Colon (tissue), 2 donors: Measurements from ENCODE around the gene FNDC3B.
"Not testable (repeated sequence)": the region's sequence is repeated elsewhere in the genome, so short reads cannot be mapped to it uniquely, and the experiment has no call there.

Experiments used
- FAIRE-seq: peaks from 2 replicates; lab custom pipeline; 2012; peaks lifted over from hg19 to GRCh38; lab: Jason Lieb, UNC
- donor health status: control.
- donor health status: control.

FNDC3B gene

DNA sequence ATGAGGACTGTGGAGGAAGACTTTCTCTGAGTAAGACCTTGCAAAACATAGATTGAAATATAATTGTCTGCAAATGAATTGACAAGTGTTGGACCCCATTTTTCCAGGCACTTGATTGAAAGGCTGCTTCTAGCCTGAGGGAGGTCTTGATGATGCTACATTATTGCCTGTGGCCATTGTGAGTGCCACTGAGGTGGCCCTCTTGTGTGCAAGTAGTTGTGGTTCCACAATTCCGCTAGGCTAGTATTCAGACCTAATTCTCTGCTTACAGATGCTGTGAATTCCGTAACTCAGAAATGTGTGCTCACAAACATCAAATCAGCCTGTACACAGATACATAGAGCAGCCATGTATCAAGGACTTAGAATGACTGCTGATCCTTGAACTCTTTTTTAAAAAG lies 34.7 kb downstream of the FNDC3B start:
- FAIRE-seq = no peak

DNA sequence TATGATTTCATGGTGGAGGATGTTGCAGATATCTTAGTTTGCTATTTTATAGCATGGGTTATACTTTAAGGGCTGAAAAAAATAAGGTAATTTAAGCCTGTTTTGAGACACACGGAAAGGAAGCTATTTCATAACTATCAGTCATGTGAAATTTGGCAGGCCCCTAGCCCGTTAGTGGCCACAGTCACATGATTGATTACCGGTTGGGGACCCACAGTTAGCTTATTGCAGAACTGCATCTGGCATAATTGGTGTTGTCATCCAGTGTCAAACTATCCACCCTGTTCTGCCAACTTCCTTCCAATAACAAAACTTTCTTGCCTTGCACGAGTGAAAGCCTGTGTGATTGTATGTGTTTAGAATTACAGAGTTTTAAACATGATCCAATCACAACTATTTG lies 35.2 kb downstream of the FNDC3B start:
- no peak for FAIRE-seq

DNA sequence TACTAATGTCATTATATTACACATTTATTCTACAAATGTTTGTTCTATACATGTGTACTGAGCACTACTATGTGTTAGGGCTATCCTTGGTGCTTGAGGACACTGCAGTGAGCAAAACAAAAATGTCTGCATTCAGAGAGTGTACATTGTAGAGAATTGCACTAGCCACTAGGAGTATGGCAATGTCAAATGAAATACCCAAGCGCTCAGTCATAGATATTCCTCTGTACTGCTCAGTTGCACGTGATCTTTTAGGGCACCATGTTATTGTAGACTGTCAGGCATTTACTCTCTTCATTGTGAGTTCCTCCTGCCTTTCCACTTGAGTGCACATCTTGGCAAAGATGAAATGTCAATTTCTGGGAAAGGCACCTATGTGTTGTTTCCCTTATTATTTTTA lies 36.8 kb downstream of the FNDC3B start:
- FAIRE-seq = no peak

DNA sequence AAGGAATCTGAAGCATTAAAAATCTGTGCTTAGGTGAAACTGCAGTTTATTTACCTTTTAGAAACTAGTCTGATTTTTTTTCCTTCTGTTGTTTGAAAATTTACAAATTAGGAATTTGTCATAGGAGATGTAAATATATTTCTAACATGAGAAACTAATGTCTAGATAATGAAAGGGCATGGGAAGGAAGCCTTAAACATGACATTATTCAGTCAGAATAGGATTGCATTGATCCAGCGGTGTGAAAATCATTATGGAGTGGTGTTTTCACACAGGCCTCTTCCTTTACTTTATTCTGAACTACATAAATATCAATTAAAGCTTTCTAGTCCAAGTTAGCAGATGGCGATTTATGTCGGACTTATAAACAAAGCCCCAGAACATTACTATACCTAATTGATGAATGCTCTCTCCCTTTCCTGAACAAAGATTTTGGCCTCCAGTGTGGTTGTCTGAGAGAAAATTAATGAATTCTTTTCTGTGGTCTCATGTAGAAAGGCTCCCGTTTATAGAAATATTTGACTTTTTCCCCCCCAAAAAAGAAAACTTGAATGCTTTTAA lies 37.9 kb downstream of the FNDC3B start:
- no peak for FAIRE-seq

DNA sequence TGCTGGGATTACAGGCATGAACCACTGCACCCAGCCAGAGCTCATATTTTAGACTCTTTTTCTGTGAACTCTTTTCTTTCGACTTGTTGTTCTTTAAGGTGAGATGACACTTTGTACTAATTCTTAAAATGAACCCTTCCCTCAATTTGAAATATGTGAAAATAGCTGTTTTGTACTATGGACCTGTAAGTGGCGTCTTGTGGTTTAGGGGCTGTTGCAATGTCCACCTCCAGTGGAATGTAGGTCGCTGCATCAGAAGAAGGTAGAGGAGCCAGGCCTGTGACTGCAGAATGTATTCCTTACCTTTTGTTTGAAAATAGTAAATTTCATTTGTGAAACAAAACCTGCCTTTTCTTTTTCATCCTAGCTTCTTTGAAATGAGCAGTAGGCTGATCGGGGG lies 38.9 kb downstream of the FNDC3B start:
- FAIRE-seq = no peak

DNA sequence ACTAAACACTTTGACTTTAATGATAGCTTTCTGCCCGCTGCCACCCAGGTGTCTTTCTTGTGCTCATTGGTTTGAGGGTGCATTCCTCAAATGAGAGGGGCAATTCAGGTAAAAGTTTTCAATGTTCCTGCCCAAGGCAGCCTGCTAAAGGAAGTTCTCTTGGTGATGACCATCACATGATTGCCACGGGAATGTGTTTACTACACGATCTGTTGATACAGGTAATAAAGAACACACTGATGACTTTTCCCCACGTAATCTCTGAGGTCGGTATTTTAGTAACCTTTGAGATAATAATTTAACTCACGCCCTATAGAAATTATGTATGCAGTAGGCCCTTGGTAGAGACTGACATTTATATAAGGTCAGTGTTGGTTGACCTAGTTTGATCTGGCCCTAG lies 39.3 kb downstream of the FNDC3B start:
- FAIRE-seq = no peak

DNA sequence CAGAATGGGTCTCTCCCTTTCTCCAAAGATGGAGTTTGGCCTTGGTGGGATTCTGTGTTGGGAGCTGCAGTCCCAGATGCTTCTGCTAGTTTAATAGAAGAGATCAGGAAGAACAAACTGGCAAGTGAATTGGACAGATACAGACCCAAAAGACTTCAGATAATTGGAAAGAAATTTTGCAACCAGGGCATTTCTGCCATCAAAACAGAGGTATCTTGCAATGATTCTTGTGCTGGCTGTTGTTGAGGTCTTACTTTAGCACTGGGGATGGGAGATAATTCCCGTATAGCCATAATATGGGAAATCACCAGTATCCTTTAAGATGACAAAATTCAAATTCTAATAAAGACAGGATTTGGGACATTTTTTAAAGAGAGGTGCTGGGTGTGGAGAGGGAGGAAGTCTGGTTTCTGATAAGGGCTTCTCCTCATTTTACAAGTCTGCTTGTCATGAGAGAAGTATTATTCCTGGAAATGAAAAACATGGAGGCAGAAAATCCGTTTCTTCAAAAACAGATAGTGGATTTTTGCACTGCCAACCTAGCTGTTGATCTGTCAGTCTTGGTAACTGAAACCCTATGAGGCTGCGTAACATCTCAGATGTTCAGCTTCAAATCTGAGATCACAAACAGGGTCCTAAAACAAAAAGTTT lies 40.1 kb downstream of the FNDC3B start:
- FAIRE-seq = no peak

DNA sequence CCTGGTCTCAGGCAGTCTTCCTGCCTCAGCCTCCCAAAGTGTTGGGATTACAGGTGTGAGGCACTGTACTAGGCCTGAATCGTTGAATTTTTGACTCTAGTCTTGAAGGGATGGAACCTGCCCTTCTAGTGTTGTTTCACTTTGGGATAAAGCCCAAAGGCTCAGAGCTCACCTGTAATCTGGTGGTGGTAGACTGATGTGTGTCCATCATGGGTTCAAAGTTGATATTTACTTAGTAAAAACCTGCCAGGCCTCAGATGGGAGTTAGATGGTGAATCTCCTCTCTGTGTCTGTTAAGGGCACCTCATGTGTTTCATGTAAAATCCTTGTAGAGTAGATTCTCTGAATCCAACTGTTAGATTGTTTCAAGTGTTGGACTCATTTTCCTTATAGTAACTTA lies 41.1 kb downstream of the FNDC3B start:
- FAIRE-seq = no peak

DNA sequence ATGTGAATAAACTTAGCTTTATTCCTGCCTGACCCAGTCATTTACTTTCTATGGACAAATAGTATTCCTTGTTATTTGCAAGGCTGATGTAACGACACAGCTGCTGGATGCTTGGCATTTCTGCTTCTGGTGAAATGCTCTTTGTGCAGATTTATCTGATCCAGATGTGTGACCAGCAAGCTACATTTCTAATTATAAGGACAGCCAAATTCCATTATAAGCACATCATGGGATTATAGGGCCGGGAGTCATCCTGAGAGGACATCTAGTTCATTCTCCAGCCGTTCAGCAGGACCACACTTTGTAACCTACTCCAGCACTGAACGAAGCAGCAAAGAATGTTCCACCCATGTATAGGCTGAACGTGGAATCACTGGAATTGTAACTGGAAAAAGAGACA lies 42.9 kb downstream of the FNDC3B start:
- no peak for FAIRE-seq

DNA sequence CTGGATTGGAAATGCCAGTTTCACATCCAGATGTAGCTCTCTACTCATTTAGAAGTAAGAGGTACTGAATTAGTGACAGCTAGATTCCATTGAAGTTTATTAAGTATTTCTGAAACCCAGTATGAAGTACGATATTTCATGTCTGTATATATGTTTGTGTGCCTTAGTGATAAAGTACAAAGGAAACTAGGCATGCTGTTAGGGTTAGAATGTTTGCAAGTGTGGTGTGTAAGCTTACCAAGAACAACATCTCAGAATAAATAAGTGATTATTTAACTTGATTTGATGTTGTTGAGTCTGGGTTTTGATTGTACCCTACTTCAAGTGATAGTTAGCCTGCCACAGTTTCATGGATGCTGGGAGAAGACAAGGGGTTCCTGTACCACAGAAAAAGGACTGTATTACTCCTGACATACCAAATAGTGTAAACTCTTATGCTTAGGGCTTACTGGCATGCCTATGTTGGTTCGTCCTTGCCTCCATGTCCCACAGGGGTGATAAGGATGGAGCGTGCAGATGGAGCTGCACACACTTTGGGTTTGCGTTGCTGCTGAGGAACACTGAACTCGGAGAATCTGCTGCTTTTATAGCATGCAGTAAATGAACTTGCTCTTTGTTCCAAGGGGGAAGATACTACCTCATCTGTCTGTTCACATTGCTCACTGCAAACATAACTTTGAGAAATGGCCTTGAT lies 43.6 kb downstream of the FNDC3B start:
- no peak for FAIRE-seq

DNA sequence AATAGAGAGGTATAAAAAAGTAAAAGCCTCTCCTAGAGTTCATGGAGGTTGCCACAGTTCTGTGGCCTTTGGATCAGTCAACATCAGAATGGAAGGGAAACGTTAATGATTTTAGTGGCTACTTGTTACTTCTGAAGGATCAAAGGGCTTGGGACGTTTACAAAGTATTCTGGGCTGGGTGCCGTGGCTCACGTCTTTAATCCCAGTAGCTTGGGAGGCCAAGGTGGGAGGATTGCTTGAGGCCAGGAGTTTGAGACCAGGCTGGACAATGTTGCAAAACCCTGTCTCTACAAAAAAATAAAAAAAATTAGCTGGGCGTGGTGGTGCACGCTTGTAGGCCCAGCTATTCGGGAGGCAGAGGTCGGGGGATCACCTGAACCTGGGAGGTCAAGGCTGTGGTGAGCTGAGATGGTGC lies 44.6 kb downstream of the FNDC3B start:
- FAIRE-seq = no peak

DNA sequence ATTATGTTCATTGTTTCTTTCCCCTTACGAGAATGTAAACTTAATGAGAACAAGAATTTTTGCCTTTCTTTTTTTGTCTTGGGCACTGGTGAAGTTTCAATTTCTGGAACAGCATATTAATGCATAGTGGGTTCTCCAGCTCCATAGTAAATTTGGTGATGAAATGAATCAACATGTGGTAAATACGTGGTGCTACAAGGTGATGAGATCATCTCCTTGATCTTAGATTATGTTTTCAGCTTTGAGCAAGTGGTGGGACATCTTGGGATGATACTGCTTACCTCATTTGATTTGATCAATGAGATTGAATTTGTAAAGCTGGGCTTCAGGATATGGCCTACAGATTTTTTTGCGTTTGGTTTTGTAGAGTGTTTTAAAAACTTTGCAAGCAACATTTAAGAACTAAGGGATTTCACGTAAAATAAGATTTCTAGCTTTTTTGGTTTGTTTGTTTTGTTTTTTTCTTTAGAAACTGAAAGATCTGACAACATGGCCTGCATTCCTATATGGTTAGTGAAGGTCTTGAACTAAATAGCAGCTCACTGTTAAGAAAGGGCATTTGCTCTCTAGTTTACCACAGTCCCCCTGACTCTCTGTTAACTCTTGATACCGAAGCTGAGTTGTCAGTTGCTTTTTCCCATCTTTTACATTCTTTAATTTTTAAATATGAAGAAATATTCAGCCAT lies 45.6 kb downstream of the FNDC3B start:
- no peak for FAIRE-seq

DNA sequence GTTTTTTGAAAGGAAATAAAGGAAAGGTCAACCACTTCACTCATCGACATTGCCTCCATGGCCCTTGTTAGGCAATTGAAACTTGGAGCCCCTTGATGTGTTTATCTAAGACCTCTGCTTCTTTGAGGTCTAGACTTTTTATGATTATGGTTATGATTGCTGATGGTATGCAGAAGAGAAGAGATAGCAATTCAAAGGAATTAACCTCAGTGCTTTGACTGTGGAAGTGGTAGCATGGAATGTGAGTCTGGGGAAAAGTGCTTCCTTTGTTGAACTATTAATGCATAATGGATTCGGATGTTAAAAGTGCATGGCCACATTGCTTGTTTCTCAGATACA lies 46.1 kb downstream of the FNDC3B start:
- FAIRE-seq = no peak

DNA sequence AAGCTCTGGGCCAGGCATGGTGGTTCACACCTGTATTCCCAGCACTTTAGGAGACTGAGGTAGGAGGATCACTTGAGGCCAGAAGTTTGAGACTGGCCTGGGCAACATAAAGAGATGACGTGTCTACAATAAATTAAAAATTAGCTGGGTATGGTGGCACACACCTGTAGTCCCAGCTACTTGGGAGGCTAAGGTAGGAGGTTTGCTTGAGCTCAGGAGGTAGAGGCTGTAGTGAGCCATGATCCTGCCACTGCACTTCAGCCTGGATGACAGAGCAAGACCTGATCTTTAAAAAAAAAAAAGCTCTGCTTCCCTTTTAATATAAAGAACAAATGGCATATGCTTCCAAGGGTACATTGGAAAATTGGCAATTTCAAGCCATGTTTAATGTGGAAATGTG lies 46.7 kb downstream of the FNDC3B start:
- FAIRE-seq = no peak

DNA sequence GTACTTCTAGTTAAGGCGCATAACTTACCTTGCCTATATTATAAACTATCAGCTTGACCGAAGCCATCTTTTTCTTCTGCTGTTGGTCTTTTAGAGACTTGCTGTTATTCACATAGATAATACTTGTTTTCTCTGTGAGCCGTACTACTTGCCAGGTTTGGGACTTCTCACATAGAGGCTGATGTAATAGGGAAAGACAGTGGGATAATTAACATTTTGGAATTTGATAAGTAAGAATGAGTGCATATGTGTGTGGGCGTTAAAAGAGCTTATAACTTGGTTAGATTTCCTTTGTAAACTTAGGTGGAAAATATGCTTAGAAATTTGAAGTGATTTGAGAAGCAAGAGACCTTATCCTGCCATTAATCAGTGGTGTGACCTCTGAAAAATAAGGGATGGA lies 47.8 kb downstream of the FNDC3B start:
- no peak for FAIRE-seq

DNA sequence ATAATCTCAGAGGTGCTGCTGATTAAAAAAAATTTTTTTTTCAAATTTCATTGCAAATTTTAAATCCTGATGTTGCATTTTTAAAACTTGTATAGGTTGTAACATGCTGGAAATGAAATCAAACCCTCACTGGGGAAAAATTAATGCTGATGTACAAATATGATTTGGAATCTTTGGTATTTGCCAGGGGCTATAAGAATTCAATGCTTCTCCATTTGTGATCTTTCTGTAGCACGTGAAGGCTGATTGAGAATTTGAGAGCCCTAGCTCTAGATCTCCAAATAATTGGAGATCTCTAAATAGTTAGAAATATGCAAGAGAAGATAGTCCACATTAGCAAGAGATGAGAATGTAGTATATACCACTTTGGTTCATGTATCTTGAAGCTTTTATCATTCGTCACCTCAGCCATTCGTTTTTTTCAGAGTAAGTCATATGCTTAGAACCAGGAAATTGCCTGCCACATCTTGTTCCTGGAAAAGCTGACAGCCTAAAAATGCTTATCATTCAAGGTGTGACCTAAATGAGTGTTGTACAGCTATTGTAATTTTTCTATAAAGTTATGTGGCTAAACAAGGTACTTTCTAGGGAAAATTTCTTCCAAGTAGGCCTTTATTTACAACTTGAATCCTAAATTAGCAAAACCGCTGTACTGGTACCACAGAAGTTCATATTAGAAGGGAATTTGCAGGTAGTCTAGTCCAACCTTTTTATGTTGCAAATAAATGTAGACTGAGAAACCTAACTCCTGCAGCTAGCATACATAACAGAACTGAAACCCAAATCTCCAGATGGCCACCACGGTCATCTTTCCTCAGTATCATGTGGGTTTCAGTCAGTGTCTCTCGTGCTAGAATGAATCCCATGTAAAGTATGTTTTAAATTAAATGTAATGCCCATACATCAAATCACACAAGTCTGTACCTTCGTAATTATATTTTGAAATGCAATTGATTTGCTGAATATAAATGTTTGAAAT lies 48.5 kb downstream of the FNDC3B start:
- FAIRE-seq = no peak

DNA sequence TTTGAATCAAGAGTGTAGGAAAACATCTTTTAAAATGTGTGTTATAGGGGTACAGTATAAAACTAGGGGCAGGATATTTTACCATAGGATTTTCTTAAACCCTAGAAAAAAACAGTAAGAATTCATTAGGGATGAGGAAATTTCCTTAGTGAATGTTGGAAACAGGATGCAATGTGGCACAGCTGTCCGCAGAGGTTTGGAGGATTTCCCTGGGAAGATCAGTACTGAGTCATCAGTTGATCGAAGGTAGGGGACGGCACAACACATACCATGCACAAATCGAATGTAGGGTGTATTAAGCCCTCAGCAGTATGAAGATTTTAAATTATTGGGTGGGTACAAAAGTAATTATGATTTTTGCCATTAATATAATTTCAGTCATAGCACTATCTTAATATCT lies 49.9 kb downstream of the FNDC3B start:
- no peak for FAIRE-seq

DNA sequence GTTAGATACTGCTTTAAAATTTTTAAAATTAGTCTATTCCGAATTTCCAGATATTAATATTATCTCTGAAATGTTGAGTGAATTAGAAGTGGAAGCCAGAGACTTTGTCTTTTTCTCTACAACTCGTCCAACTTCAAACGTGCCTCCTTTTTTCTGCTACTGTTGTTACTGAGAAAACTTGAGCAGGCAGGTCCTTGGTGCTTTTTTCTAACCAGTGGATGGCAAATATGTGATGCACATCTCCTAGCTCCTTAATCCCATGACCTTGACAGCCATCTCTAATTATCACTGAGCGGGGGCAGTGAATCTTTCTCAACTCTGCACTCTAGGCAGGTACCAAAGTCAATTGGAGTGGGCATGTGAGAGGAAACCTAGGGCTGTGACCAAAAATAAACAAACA lies 50.7 kb downstream of the FNDC3B start:
- no peak for FAIRE-seq

DNA sequence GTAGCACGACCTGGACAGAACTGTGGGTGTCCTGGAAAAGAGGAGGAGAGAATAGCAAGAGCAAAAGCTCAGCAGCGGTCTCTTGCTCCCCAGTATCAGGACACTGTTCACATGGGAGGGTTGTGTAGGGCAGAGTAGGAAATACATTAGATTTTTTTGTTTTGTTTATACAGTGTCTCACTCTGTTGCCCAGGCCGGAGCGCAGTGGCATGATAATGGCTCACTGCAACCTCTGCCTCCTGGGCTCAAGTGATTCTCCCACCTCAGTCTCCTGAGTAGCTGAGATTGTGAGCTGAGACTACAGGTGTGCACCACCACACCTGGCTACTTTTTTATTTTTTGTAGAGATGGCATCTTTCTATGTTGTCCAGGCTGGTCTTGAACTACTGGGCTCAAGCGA lies 53.3 kb downstream of the FNDC3B start:
- no peak for FAIRE-seq

DNA sequence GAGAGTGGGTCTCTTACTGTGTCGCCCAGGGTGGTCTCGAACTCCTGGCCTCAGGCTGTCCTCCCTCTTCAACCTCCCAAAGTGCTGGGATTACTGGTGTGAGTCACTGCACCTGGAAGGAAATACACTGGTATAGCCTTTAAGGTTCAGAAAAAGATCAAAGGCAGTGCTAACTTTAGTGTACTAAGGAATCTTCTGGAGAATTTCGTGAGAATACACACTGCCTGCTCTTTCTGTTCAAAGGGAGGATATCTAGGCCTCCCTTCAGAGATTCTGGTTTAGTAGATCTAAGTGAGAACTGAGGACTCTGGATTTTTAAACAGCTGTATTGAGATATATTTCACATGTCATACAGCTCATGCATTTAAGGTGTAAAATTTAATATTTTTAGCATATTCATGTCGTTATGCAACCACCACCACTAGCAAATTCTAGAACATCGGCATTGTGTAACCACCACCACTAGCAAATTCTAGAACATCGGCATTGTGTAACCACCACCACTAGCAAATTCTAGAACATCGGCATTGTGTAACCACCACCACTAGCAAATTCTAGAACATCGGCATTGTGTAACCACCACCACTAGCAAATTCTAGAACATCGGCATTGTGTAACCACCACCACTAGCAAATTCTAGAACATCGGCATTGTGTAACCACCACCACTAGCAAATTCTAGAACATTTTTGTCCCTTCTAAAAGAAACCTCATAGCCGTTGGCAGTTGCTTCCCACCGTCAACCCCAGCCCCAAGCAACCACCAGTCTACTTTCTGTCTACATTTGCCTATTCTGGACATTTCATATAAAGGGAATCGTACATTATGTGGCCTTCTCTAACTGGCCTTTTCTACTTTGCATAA lies 54.4 kb downstream of the FNDC3B start:
- not testable (repeated sequence) for FAIRE-seq
